Karpas-422 (cell line): ENCODE results near the gene RTKN. TPM values are rescaled to one million over a fixed set of nuclear protein-coding genes. Genes with fewer than 3 reads are reported as not detected.

Experiments used
- DNase-seq: peaks from one replicate; pipeline ENCODE4 v3.0.0-alpha.2; 2015
- H2AFZ ChIP-seq: fragments of 200-600 bp; sonication (generic); 2 replicates; pipeline ENCODE4 v1.6.1; 2014; ENCODE audit warnings: antibody characterized with exemption, low read length, mixed read lengths
- H3K27ac ChIP-seq: fragments of 200-600 bp; sonication (generic); 2 replicates; pipeline ENCODE4 v1.5.1; 2014; ENCODE audit warnings: mild to moderate bottlenecking, low read length, moderate library complexity
- H3K27me3 ChIP-seq: fragments of 200-600 bp; sonication (generic); 2 replicates; pipeline ENCODE4 v1.6.1; 2014; ENCODE audit warnings: low read length, mixed read lengths
- H3K36me3 ChIP-seq: fragments of 200-600 bp; sonication (generic); 2 replicates; pipeline ENCODE4 v1.6.1; 2014; ENCODE audit warnings: low read length, mixed read lengths; ENCODE audit not compliant: insufficient read depth
- H3K4me1 ChIP-seq: fragments of 200-600 bp; sonication (generic); 2 replicates; pipeline ENCODE4 v1.6.1; 2014; ENCODE audit warnings: mild to moderate bottlenecking, low read length, mixed read lengths
- H3K4me2 ChIP-seq: fragments of 200-600 bp; sonication (generic); 2 replicates; pipeline ENCODE4 v1.6.1; 2014; ENCODE audit warnings: low read length, low read depth, mild to moderate bottlenecking; ENCODE audit not compliant: poor library complexity, severe bottlenecking
- H3K4me3 ChIP-seq: fragments of 200-600 bp; sonication (generic); 2 replicates; pipeline ENCODE4 v1.5.1; 2014; ENCODE audit warnings: mild to moderate bottlenecking, antibody characterized with exemption, low read length, mixed read lengths
- H3K79me2 ChIP-seq: fragments of 200-600 bp; sonication (generic); 2 replicates; pipeline ENCODE4 v1.6.1; 2014; ENCODE audit warnings: mild to moderate bottlenecking, low read length, mixed read lengths
- H3K9ac ChIP-seq: fragments of 200-600 bp; sonication (generic); 2 replicates; pipeline ENCODE4 v1.6.0; 2014; ENCODE audit warnings: low read length
- H3K9me2 ChIP-seq: fragments of 200-600 bp; sonication (generic), shearing (Covaris generic); replicated peaks from 2 replicates; pipeline ENCODE4 v1.6.0; 2014; ENCODE audit warnings: mild to moderate bottlenecking, low read length, moderate library complexity; ENCODE audit not compliant: insufficient read depth
- H3K9me3 ChIP-seq: fragments of 300-700, 200-600 bp; sonication (generic); 2 replicates; pipeline ENCODE4 v1.6.1; 2014; ENCODE audit warnings: low read length, mixed read lengths
- H4K20me1 ChIP-seq: fragments of 200-600 bp; sonication (generic); 2 replicates; pipeline ENCODE4 v1.6.1; 2014; ENCODE audit warnings: mild to moderate bottlenecking, antibody characterized with exemption, low read length, low read depth; ENCODE audit not compliant: insufficient read depth
- total RNA-seq: library from RNA; depleted of rRNA; stranded (reverse); fragments of >200 nt; shearing (Covaris generic); gene quantifications from 2 replicates; pipeline ENCODE4 v1.2.3, GENCODE V29; 2014; ENCODE audit warnings: low replicate concordance

Gene RTKN
- total RNA-seq, 1 experiment from 2014 or later = 28.1 TPM

- Histone ChIP-seq H3K9me3 (no peaks in the 10 kb centered on the region), H3K4me2 (peak overlapping the region; percentile 71), H3K4me3 (peak overlapping the region; percentile 46), H3K79me2 (0 out of 2 replicates have a peak, but pooled peaks cover 2% of the 10 kb centered on the region), H3K36me3 (no peaks in the 10 kb centered on the region), H3K9me2 (no peaks in the 10 kb centered on the region), H2AFZ (peak overlapping the region; percentile 4), H3K4me1 (peaks cover 46% of the 10 kb centered on the region), H3K9ac (peak overlapping the region; percentile 50), H3K27me3 (no peaks in the 10 kb centered on the region), H4K20me1 (no peaks in the 10 kb centered on the region), H3K27ac (peak overlapping the region; percentile 82)
- peak; percentile 89 for DNase-seq
These were observed 4.7 kb downstream of the RTKN start for GRCh38 chr2:74436848-74437695.

GRCh38 chr2:74436111-74436805 is 5.5 kb downstream of the RTKN start:
- no peak for DNase-seq
- Histone ChIP-seq H3K27me3 (no peaks in the 10 kb centered on the region), H3K36me3 (no peaks in the 10 kb centered on the region), H3K9ac (peak overlapping the region; percentile 50; the same call in 1 of the 2 replicates), H3K27ac (peak overlapping the region; percentile 82), H2AFZ (no peak overlapping the region), H3K9me2 (no peaks in the 10 kb centered on the region), H3K79me2 (0 out of 2 replicates have a peak, but pooled peaks cover 2% of the 10 kb centered on the region), H3K9me3 (no peaks in the 10 kb centered on the region), H4K20me1 (no peaks in the 10 kb centered on the region), H3K4me2 (peak overlapping the region; percentile 71), H3K4me3 (peak overlapping the region; percentile 46; the same call in 1 of the 2 replicates), H3K4me1 (peaks cover 46% of the 10 kb centered on the region)

- H3K9me3 ChIP-seq = no peaks in the 10 kb centered on the region
- H3K4me2 ChIP-seq = no peak overlapping the region
These were observed 11.2 kb downstream of the RTKN start for GRCh38 chr2:74430502-74430901.

GRCh38 chr2:74429487-74430451 is 12.0 kb downstream of the RTKN start:
- H3K9me2 ChIP-seq = no peaks in the 10 kb centered on the region

More at GRCh38 chr2:74430502-74430901, 11.2 kb downstream of the RTKN start:
- H3K79me2 ChIP-seq = no peaks in the 10 kb centered on the region
- DNase-seq = no peak
- no peak overlapping the region for H3K4me3 ChIP-seq
- H3K9ac ChIP-seq = no peak overlapping the region
- no peaks in the 10 kb centered on the region for H3K4me1 ChIP-seq
- H2AFZ ChIP-seq = no peak overlapping the region
- no peak overlapping the region for H3K27ac ChIP-seq
- H4K20me1 ChIP-seq = no peaks in the 10 kb centered on the region
- no peaks in the 10 kb centered on the region for H3K27me3 ChIP-seq
- no peaks in the 10 kb centered on the region for H3K9me2 ChIP-seq
- H3K36me3 ChIP-seq = peaks cover 9% of the 10 kb centered on the region

GRCh38 chr2:74428675-74429074 is 13.1 kb downstream of the RTKN start:
- Histone ChIP-seq H3K27ac (no peak overlapping the region), H4K20me1 (no peaks in the 10 kb centered on the region), H3K9me2 (no peaks in the 10 kb centered on the region), H3K4me3 (no peak overlapping the region), H3K9ac (no peak overlapping the region), H3K4me1 (peaks cover 9% of the 10 kb centered on the region), H3K36me3 (peaks cover 15% of the 10 kb centered on the region), H3K9me3 (no peaks in the 10 kb centered on the region), H3K4me2 (no peak overlapping the region), H3K79me2 (peaks cover under 1% of the 10 kb centered on the region; the same call in 1 of the 2 replicates), H2AFZ (no peak overlapping the region), H3K27me3 (no peaks in the 10 kb centered on the region)
- no peak for DNase-seq

More at GRCh38 chr2:74429487-74430451, 12.0 kb downstream of the RTKN start:
- Histone ChIP-seq H2AFZ (no peak overlapping the region), H3K27me3 (no peaks in the 10 kb centered on the region), H3K9me3 (no peaks in the 10 kb centered on the region), H3K27ac (no peak overlapping the region), H4K20me1 (no peaks in the 10 kb centered on the region), H3K9ac (no peak overlapping the region), H3K4me1 (no peaks in the 10 kb centered on the region), H3K4me3 (no peak overlapping the region), H3K79me2 (no peaks in the 10 kb centered on the region), H3K36me3 (peaks cover 11% of the 10 kb centered on the region), H3K4me2 (no peak overlapping the region)
- no peak for DNase-seq

- H3K9me3 ChIP-seq = no peaks in the 10 kb centered on the region
- no peak overlapping the region for H3K4me3 ChIP-seq
- H3K36me3 ChIP-seq = peaks cover 15% of the 10 kb centered on the region
- no peak overlapping the region for H2AFZ ChIP-seq
- H3K79me2 ChIP-seq = peaks cover 11% of the 10 kb centered on the region
- H3K9me2 ChIP-seq = no peaks in the 10 kb centered on the region
- H3K27ac ChIP-seq = no peak overlapping the region
- no peaks in the 10 kb centered on the region for H4K20me1 ChIP-seq
- H3K27me3 ChIP-seq = no peaks in the 10 kb centered on the region
- peaks cover 20% of the 10 kb centered on the region for H3K4me1 ChIP-seq
- no peak for DNase-seq
- no peak overlapping the region for H3K9ac ChIP-seq
- H3K4me2 ChIP-seq = no peak overlapping the region
These were observed 14.2 kb downstream of the RTKN start for GRCh38 chr2:74427551-74427950.

GRCh38 chr2:74426181-74426758 is 15.5 kb downstream of the RTKN start:
- peaks cover 19% of the 10 kb centered on the region for H3K79me2 ChIP-seq
- H2AFZ ChIP-seq = no peak overlapping the region
- H3K36me3 ChIP-seq = peaks cover 15% of the 10 kb centered on the region
- no peak overlapping the region for H3K4me2 ChIP-seq
- no peaks in the 10 kb centered on the region for H3K9me3 ChIP-seq
- H3K4me3 ChIP-seq = no peak overlapping the region
- H3K27me3 ChIP-seq = no peaks in the 10 kb centered on the region
- no peaks in the 10 kb centered on the region for H3K9me2 ChIP-seq
- DNase-seq = no peak
- no peaks in the 10 kb centered on the region for H4K20me1 ChIP-seq
- peaks cover 25% of the 10 kb centered on the region for H3K4me1 ChIP-seq
- H3K27ac ChIP-seq = no peak overlapping the region
- H3K9ac ChIP-seq = no peak overlapping the region
